H9 (cell line): Measurements from ENCODE around the gene TRPM3. TPM values are rescaled to one million over a fixed set of nuclear protein-coding genes. Genes with fewer than 3 reads are reported as not detected.
"Not testable (repeated sequence)": the region's sequence is repeated elsewhere in the genome, so short reads cannot be mapped to it uniquely, and the experiment has no call there.

Experiments
- DNase-seq: peaks from one replicate; pipeline ENCODE4 v3.0.0-alpha.2; 2017
- H2AFZ ChIP-seq: one replicate; pipeline ENCODE4 v1.6.1; 2013; ENCODE audit warnings: mild to moderate bottlenecking, low read length, control low read depth, moderate library complexity
- H2AK5ac ChIP-seq: 2 replicates; pipeline ENCODE4 v1.6.1; 2013; ENCODE audit warnings: low read length, control low read depth, mixed read lengths; ENCODE audit not compliant: insufficient read length
- H2BK120ac ChIP-seq: one replicate; pipeline ENCODE4 v1.6.1; 2013; ENCODE audit warnings: low read depth, mild to moderate bottlenecking, low read length, control low read depth, inconsistent platforms; ENCODE audit not compliant: poor library complexity, severe bottlenecking
- H2BK12ac ChIP-seq: 2 replicates; pipeline ENCODE4 v1.6.1; 2013; ENCODE audit warnings: low read length, control low read depth, mixed read lengths, low read depth; ENCODE audit not compliant: insufficient read length
- H2BK15ac ChIP-seq: 2 replicates; pipeline ENCODE4 v1.6.1; 2013; ENCODE audit warnings: low read depth, low read length, control low read depth
- H2BK20ac ChIP-seq: one replicate; pipeline ENCODE4 v1.6.1; 2013; ENCODE audit warnings: low read depth, mild to moderate bottlenecking, low read length, control low read depth, inconsistent platforms; ENCODE audit not compliant: poor library complexity, severe bottlenecking
- H2BK5ac ChIP-seq: 2 replicates; pipeline ENCODE4 v1.6.1; 2013; ENCODE audit warnings: low read length, control low read depth, mixed read lengths; ENCODE audit not compliant: insufficient read length
- H3K14ac ChIP-seq: 2 replicates; pipeline ENCODE4 v1.6.1; 2013; ENCODE audit warnings: low read length, control low read depth; ENCODE audit not compliant: insufficient read depth
- H3K18ac ChIP-seq: 2 replicates; pipeline ENCODE4 v1.6.1; 2013; ENCODE audit warnings: low read depth, mild to moderate bottlenecking, mixed read lengths, low read length, control low read depth; ENCODE audit not compliant: insufficient read length
- H3K23ac ChIP-seq: 2 replicates; pipeline ENCODE4 v1.6.1; 2013; ENCODE audit warnings: low read length, control low read depth, mixed read lengths, low read depth; ENCODE audit not compliant: insufficient read length
- H3K23me2 ChIP-seq: 2 replicates; pipeline ENCODE4 v1.6.1; 2013; ENCODE audit warnings: low read depth, mild to moderate bottlenecking, mixed read lengths, low read length, control low read depth; ENCODE audit not compliant: insufficient read length, poor library complexity, severe bottlenecking
- H3K27ac ChIP-seq: 2 replicates; pipeline ENCODE4 v1.5.1; 2013; ENCODE audit warnings: low read length, control low read depth, mixed read lengths, low read depth; ENCODE audit not compliant: insufficient read length
- H3K27me3 ChIP-seq: 2 replicates; pipeline ENCODE4 v1.6.1; 2013; ENCODE audit warnings: low read length, control low read depth, inconsistent platforms; ENCODE audit not compliant: insufficient read depth
- H3K4ac ChIP-seq: 2 replicates; pipeline ENCODE4 v1.6.1; 2013; ENCODE audit warnings: low read depth, mild to moderate bottlenecking, control low read depth, inconsistent platforms, low read length, moderate library complexity
- H3K4me1 ChIP-seq: 2 replicates; pipeline ENCODE4 v1.6.1; 2013; ENCODE audit warnings: low read length, control low read depth, inconsistent platforms; ENCODE audit not compliant: insufficient read depth
- H3K4me2 ChIP-seq: 2 replicates; pipeline ENCODE4 v1.6.1; 2013; ENCODE audit warnings: low read length, control low read depth, mixed read lengths; ENCODE audit not compliant: insufficient read length, insufficient read depth
- H3K56ac ChIP-seq: 2 replicates; pipeline ENCODE4 v1.6.1; 2013; ENCODE audit warnings: low read depth, mild to moderate bottlenecking, mixed read lengths, low read length, control low read depth; ENCODE audit not compliant: insufficient read length
- H3K79me1 ChIP-seq: 2 replicates; pipeline ENCODE4 v1.6.1; 2013; ENCODE audit warnings: low read depth, mild to moderate bottlenecking, moderate library complexity, low read length, control low read depth, inconsistent platforms; ENCODE audit not compliant: insufficient read depth, poor library complexity, severe bottlenecking
- H3K79me2 ChIP-seq: 2 replicates; pipeline ENCODE4 v1.6.1; 2013; ENCODE audit warnings: low read length, control low read depth, inconsistent platforms; ENCODE audit not compliant: insufficient read depth
- H3K9ac ChIP-seq: 2 replicates; pipeline ENCODE4 v1.6.1; 2013; ENCODE audit warnings: low read length, control low read depth, mixed read lengths; ENCODE audit not compliant: insufficient read length; ENCODE audit errors: extremely low read depth
- H3K9me3 ChIP-seq: one replicate; pipeline ENCODE4 v1.6.1; 2013; ENCODE audit warnings: low read depth, low read length, inconsistent platforms; ENCODE audit not compliant: control insufficient read depth
- H3T11ph ChIP-seq: one replicate; pipeline ENCODE4 v1.6.1; 2013; ENCODE audit warnings: mild to moderate bottlenecking, low read length, control low read depth, inconsistent platforms
- H4K20me1 ChIP-seq: one replicate; pipeline ENCODE4 v1.6.1; 2013; ENCODE audit not compliant: control insufficient read depth, insufficient read length, insufficient read depth
- H4K5ac ChIP-seq: 2 replicates; pipeline ENCODE4 v1.6.1; 2013; ENCODE audit warnings: low read depth, mild to moderate bottlenecking, mixed read lengths, low read length, control low read depth; ENCODE audit not compliant: insufficient read length
- H4K8ac ChIP-seq: replicated peaks from 2 replicates; pipeline ENCODE4 v1.6.1; 2013; ENCODE audit warnings: low read length, control low read depth, mixed read lengths, low read depth; ENCODE audit not compliant: insufficient read length
- H4K91ac ChIP-seq: 2 replicates; pipeline ENCODE4 v1.6.1; 2013; ENCODE audit warnings: low read depth, mild to moderate bottlenecking, moderate library complexity, mixed read lengths, low read length, control low read depth; ENCODE audit not compliant: insufficient read length
- H3K27ac Mint-ChIP-seq, 3 experiments: 2 replicates in 2 of 3; 3 replicates in 1 of 3; pipeline ENCODE4 v1.8.0; 2020 to 2021; ENCODE audit warnings: mixed read lengths in 3 of 3, mild to moderate bottlenecking in 1 of 3, moderate library complexity in 1 of 3
- H3K27me3 Mint-ChIP-seq: 2 replicates; pipeline ENCODE4 v1.8.0; 2021; ENCODE audit warnings: low read depth, mild to moderate bottlenecking, moderate library complexity, mixed read lengths
- H3K36me3 Mint-ChIP-seq, 3 experiments: 2 replicates in 2 of 3; 3 replicates in 1 of 3; pipeline ENCODE4 v1.8.0; 2020 to 2021; ENCODE audit warnings: low read depth in 3 of 3, mixed read lengths in 3 of 3; ENCODE audit not compliant: insufficient read depth in 1 of 3
- H3K4me1 Mint-ChIP-seq, 2 experiments: 2 replicates each; pipeline ENCODE4 v1.8.0; 2020; ENCODE audit warnings: mixed read lengths in 2 of 2
- H3K4me3 Mint-ChIP-seq, 2 experiments: 2 replicates in 1 of 2; 3 replicates in 1 of 2; pipeline ENCODE4 v1.8.0; 2020 to 2021; ENCODE audit warnings: mild to moderate bottlenecking in 2 of 2, mixed read lengths in 2 of 2, moderate library complexity in 1 of 2
- H3K9me3 Mint-ChIP-seq, 2 experiments: 2 replicates in 1 of 2; 3 replicates in 1 of 2; pipeline ENCODE4 v1.8.0; 2020; ENCODE audit warnings: mild to moderate bottlenecking in 2 of 2, mixed read lengths in 2 of 2, moderate library complexity in 1 of 2
- WGBS: extraction: QIAGEN DNeasy Blood & Tissue Kit; methylation state at CpG from one replicate; pipeline ENCODE4 v1.1.7; 2013; ENCODE audit warnings: missing lambda C conversion rate, low lambda C conversion rate, mixed read lengths; ENCODE audit not compliant: insufficient read length; ENCODE audit errors: extremely low coverage; 5-methylcytosine and 5-hydroxymethylcytosine counted together
- total RNA-seq: library from RNA; stranded (reverse); gene quantifications from 2 replicates; pipeline ENCODE4 v1.2.1, GENCODE V29; 2021

TRPM3 gene
- total RNA-seq, 1 experiment from 2014 or later, result 10.3 TPM

DNA sequence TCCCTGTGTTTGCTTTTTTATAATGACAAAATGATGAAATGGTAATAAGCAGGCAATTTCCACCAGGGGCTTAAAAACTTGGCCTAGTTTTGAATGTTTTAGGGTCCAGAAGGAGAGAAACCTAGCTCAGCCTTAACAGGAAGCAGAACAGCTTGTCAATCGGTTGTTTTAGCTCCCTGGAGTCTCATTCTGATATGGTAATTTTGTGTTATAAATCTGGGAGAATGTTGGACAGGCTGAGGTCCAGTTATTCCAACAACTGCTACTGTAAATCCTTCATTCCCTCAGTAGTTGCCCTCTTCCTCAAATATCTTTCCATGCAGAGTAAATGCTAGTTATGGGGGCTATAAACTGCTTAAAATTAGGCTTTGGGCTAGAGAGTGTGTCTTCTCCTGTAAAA, 397.4 kb downstream of the TRPM3 start:
- not testable (repeated sequence) for H3K23ac ChIP-seq, H3K18ac ChIP-seq, H2BK12ac ChIP-seq, H2AFZ ChIP-seq, H3K56ac ChIP-seq, H3K9ac ChIP-seq, H4K8ac ChIP-seq, H3K79me1 ChIP-seq, H3K4me3 Mint-ChIP-seq, H3K23me2 ChIP-seq, H3T11ph ChIP-seq, H4K91ac ChIP-seq, H2AK5ac ChIP-seq, H2BK120ac ChIP-seq, H2BK5ac ChIP-seq, H3K9me3 ChIP-seq, H2BK20ac ChIP-seq, H3K27me3 Mint-ChIP-seq, H3K4ac ChIP-seq, H3K27me3 ChIP-seq, DNase-seq, H3K27ac ChIP-seq, H3K4me2 ChIP-seq, H3K27ac Mint-ChIP-seq, H4K20me1 ChIP-seq, H3K4me1 Mint-ChIP-seq, H3K79me2 ChIP-seq, H4K5ac ChIP-seq, H3K36me3 Mint-ChIP-seq, H2BK15ac ChIP-seq, H3K4me1 ChIP-seq, H3K14ac ChIP-seq, H3K9me3 Mint-ChIP-seq
- no CpG with 5 or more reads among the region's 1 CpG for WGBS

GRCh38 chr9:70706797-70707196, 414.6 kb downstream of the TRPM3 start:
- H3K56ac ChIP-seq, H3K4me2 ChIP-seq, H3K18ac ChIP-seq, H3K4ac ChIP-seq, H3K79me1 ChIP-seq, H3K4me1 ChIP-seq, H3K27ac ChIP-seq, H2BK5ac ChIP-seq, H4K20me1 ChIP-seq, H3K14ac ChIP-seq, H3K36me3 Mint-ChIP-seq, H3K27ac Mint-ChIP-seq, H3K9me3 Mint-ChIP-seq, H3K27me3 Mint-ChIP-seq, H2BK20ac ChIP-seq, H2BK15ac ChIP-seq, H3K9me3 ChIP-seq, H2BK120ac ChIP-seq, H4K5ac ChIP-seq, H3K4me1 Mint-ChIP-seq, H2AFZ ChIP-seq, DNase-seq, H3K23me2 ChIP-seq, H2BK12ac ChIP-seq, H2AK5ac ChIP-seq, H4K8ac ChIP-seq, H3K27me3 ChIP-seq, H3K79me2 ChIP-seq, H3K4me3 Mint-ChIP-seq, H4K91ac ChIP-seq, H3T11ph ChIP-seq, H3K23ac ChIP-seq, H3K9ac ChIP-seq: not testable (repeated sequence)
- WGBS, result no CpG with 5 or more reads among the region's 1 CpG
